Small intestine (tissue), 7 donors: ENCODE results near the gene PTH2. TPM values are rescaled to one million over a fixed set of nuclear protein-coding genes. Genes with fewer than 3 reads are reported as not detected.

ENCODE experiments used
- DNase-seq, 2 donors: peaks; one replicate each; pipeline versions ENCODE4 v3.0.0 to v3.0.0-alpha.2; 2013
- FAIRE-seq: peaks from 2 replicates; lab custom pipeline; 2012; peaks lifted over from hg19 to GRCh38; lab: Jason Lieb, UNC
- H3K27ac ChIP-seq, 3 donors: one replicate each; pipeline ENCODE4 v1.5.1; 2013; ENCODE audit warnings: low read length in 2 of 3, mild to moderate bottlenecking in 2 of 3, control low read depth in 1 of 3, inconsistent platforms in 1 of 3, low read depth in 1 of 3, moderate library complexity in 1 of 3
- H3K27me3 ChIP-seq, 3 donors: one replicate each; pipeline ENCODE4 v1.6.1; 2013; ENCODE audit warnings: low read length in 3 of 3, inconsistent platforms in 1 of 3; ENCODE audit not compliant: control insufficient read depth in 3 of 3, insufficient read depth in 3 of 3
- H3K36me3 ChIP-seq, 3 donors: one replicate each; pipeline ENCODE4 v1.6.1; 2013; ENCODE audit warnings: low read length in 3 of 3, inconsistent platforms in 1 of 3, low read depth in 1 of 3, mild to moderate bottlenecking in 1 of 3, moderate library complexity in 1 of 3; ENCODE audit not compliant: control insufficient read depth in 3 of 3, insufficient read depth in 2 of 3
- H3K4me1 ChIP-seq, 3 donors: one replicate each; pipeline ENCODE4 v1.6.1; 2013; ENCODE audit warnings: low read length in 2 of 3, inconsistent platforms in 1 of 3, low read depth in 1 of 3, mild to moderate bottlenecking in 1 of 3, moderate library complexity in 1 of 3; ENCODE audit not compliant: control insufficient read depth in 3 of 3, insufficient read depth in 2 of 3
- H3K4me3 ChIP-seq, 3 donors: one replicate each; pipeline ENCODE4 v1.5.1; 2013; ENCODE audit warnings: low read length in 3 of 3, control low read depth in 1 of 3, inconsistent platforms in 1 of 3, low read depth in 1 of 3, mild to moderate bottlenecking in 1 of 3, moderate library complexity in 1 of 3
- H3K9me3 ChIP-seq, 2 donors: one replicate each; pipeline ENCODE4 v1.6.1; 2013; ENCODE audit warnings: low read depth in 1 of 2, low read length in 1 of 2; ENCODE audit not compliant: control insufficient read depth in 2 of 2, insufficient read depth in 1 of 2
- WGBS, 3 donors: extraction: QIAGEN DNeasy Blood & Tissue Kit; methylation state at CpG; one replicate each; pipeline ENCODE4 v1.1.7; 2013; 5-methylcytosine and 5-hydroxymethylcytosine counted together
- polyA plus RNA-seq, 4 donors: library from polyadenylated mRNA; stranded (reverse) in 3 of 4; unstranded in 1 of 4; fragments of 200-250 nt in 3 of 4; fragments of 120-200 nt in 1 of 4; gene quantifications; one replicate each; pipeline versions ENCODE4 v1.2.1 to v1.2.3, GENCODE V29; 2013
- donor health status: healthy with polysubstance abuse.
- donor health status: control.
- donor health status: control.
- donor health status: Bipolar disorder and iron deficiency.
- donor health status: healthy.

PTH2 gene
- polyA plus RNA-seq, 4 donors = not detected

GRCh38 chr19:49432141-49433073 lies 9.2 kb upstream of the PTH2 start:
- Histone ChIP-seq H3K27me3 (peaks cover 7 to 99% (median 66%) of the 10 kb centered on the region in 3 donors), H3K4me3 (no peak overlapping the region), H3K4me1 (no peaks in the 10 kb centered on the region), H3K27ac (no peak overlapping the region), H3K9me3 (peaks cover 0 to 11% of the 10 kb centered on the region in 2 donors), H3K36me3 (no peaks in the 10 kb centered on the region)
- 9 to 15% (median 13%) methylated on average over 52 to 63 of the region's 63 CpGs for WGBS, 3 donors
- DNase-seq = peak in 1 of 2 donors; percentile 40
- FAIRE-seq = no peak

GRCh38 chr19:49431330-49431749 lies 8.1 kb upstream of the PTH2 start:
- no peak for FAIRE-seq
- 44 to 53% (median 52%) methylated on average over 23 to 29 of the region's 29 CpGs for WGBS, 3 donors

GRCh38 chr19:49430678-49431329 lies 7.6 kb upstream of the PTH2 start:
- FAIRE-seq (no peak), DNase-seq (no peak)
- peaks cover 0 to 11% of the 10 kb centered on the region in 2 donors for H3K9me3 ChIP-seq
- 60 to 67% (median 65%) methylated on average over 28 of the region's 28 CpGs for WGBS, 3 donors
- H3K4me1 ChIP-seq = no peaks in the 10 kb centered on the region
- H3K4me3 ChIP-seq = no peak overlapping the region
- H3K36me3 ChIP-seq = no peaks in the 10 kb centered on the region
- H3K27me3 ChIP-seq = peaks cover 7 to 99% (median 62%) of the 10 kb centered on the region in 3 donors
- H3K27ac ChIP-seq = no peak overlapping the region

More at GRCh38 chr19:49431330-49431749, 8.1 kb upstream of the PTH2 start:
- Histone ChIP-seq H3K4me3 (no peak overlapping the region), H3K9me3 (peaks cover 0 to 11% of the 10 kb centered on the region in 2 donors), H3K27me3 (peaks cover 7 to 99% (median 61%) of the 10 kb centered on the region in 3 donors), H3K4me1 (no peaks in the 10 kb centered on the region), H3K27ac (no peak overlapping the region), H3K36me3 (no peaks in the 10 kb centered on the region)
- DNase-seq = no peak

GRCh38 chr19:49430172-49430677 lies 7.0 kb upstream of the PTH2 start:
- WGBS, 3 donors = 59 to 68% (median 61%) methylated on average over 7 to 9 of the region's 9 CpGs
- no peak for FAIRE-seq
- H3K9me3 ChIP-seq = peaks cover 0 to 11% of the 10 kb centered on the region in 2 donors
- no peaks in the 10 kb centered on the region for H3K4me1 ChIP-seq
- H3K27ac ChIP-seq = no peak overlapping the region
- no peak for DNase-seq
- no peak overlapping the region for H3K4me3 ChIP-seq
- peaks cover 10 to 99% (median 62%) of the 10 kb centered on the region in 3 donors for H3K27me3 ChIP-seq
- no peaks in the 10 kb centered on the region for H3K36me3 ChIP-seq

GRCh38 chr19:49428547-49429451 lies 5.6 kb upstream of the PTH2 start:
- peaks cover 12 to 99% (median 66%) of the 10 kb centered on the region in 3 donors for H3K27me3 ChIP-seq

GRCh38 chr19:49427855-49428546 lies 4.8 kb upstream of the PTH2 start:
- H3K4me1 ChIP-seq = peaks cover 0 to 1% (median 0%) of the 10 kb centered on the region in 3 donors
- no peaks in the 10 kb centered on the region for H3K36me3 ChIP-seq
- peaks cover 0 to 11% of the 10 kb centered on the region in 2 donors for H3K9me3 ChIP-seq
- no peak overlapping the region for H3K4me3 ChIP-seq
- H3K27ac ChIP-seq = no peak overlapping the region
- FAIRE-seq (no peak), DNase-seq (no peak)
- 2 to 3% (median 3%) methylated on average over 37 to 45 of the region's 45 CpGs for WGBS, 3 donors
- peaks cover 17 to 99% (median 66%) of the 10 kb centered on the region in 3 donors for H3K27me3 ChIP-seq

More at GRCh38 chr19:49428547-49429451, 5.6 kb upstream of the PTH2 start:
- no peaks in the 10 kb centered on the region for H3K36me3 ChIP-seq
- H3K4me3 ChIP-seq = no peak overlapping the region
- H3K9me3 ChIP-seq = peaks cover 0 to 11% of the 10 kb centered on the region in 2 donors
- no peak overlapping the region for H3K27ac ChIP-seq
- no peaks in the 10 kb centered on the region for H3K4me1 ChIP-seq
- FAIRE-seq (no peak), DNase-seq (no peak)
- 12 to 19% (median 14%) methylated on average over 26 to 29 of the region's 29 CpGs for WGBS, 3 donors

GRCh38 chr19:49427339-49427738 lies 4.1 kb upstream of the PTH2 start:
- Histone ChIP-seq H3K36me3 (no peaks in the 10 kb centered on the region), H3K9me3 (peaks cover 0 to 11% of the 10 kb centered on the region in 2 donors), H3K4me1 (peaks cover 0 to 2% (median 0%) of the 10 kb centered on the region in 3 donors), H3K4me3 (no peak overlapping the region), H3K27me3 (peaks cover 14 to 99% (median 70%) of the 10 kb centered on the region in 3 donors), H3K27ac (no peak overlapping the region)
- no peak for FAIRE-seq
- DNase-seq = no peak
- WGBS, 3 donors = 53 to 56% (median 53%) methylated on average over 9 to 12 of the region's 12 CpGs
